ENCODE measurements around the gene TRPM6.

TRPM6 gene

DNA sequence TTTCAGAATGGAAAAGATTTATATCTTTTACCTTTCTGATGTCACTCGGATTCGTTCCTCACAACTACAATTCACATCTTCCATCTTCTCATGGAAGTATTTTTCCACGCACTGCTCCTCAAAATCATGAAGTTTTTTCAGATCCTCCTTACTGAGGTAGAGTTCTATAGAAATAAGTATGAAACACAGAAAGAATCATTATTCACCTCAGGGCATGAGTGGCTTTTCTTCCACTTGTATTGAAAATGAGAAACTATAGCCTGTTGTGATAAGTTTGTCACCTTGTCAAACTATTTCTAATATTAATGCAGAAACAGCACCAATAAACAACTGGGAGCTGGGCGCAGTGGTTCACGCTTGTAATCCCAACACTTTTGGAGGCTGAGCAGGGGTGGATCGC, 116.0 kb downstream of the TRPM6 start:
- DNase-seq (ENCODE audit: low read depth) = no peak

DNA sequence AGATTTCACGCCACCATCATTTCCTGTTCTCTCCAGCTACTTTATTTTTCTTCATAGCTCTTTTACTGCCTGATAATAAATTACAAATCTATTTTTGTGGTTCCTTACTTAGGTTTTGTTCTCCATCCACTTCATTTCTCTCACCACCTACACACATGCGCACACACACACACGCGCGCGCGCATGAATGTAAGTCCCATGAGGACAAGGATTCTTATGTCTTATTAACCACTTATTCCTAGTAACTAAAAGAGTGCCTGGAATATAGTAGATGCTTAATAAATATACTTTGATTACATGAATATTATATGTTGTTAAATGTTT, 116.5 kb downstream of the TRPM6 start:
- DNase-seq (ENCODE audit: low read depth) = no peak

- peak; percentile 25 for DNase-seq (ENCODE audit: low read depth)
Observed at GRCh38 chr9:74770508-74771261, 117.0 kb downstream of the TRPM6 start.

GRCh38 chr9:74765481-74765971, 122.2 kb downstream of the TRPM6 start:
- DNase-seq (ENCODE audit: low read depth) = no peak

GRCh38 chr9:74762950-74763349, 124.8 kb downstream of the TRPM6 start:
- DNase-seq (ENCODE audit: low read depth) = no peak

DNA sequence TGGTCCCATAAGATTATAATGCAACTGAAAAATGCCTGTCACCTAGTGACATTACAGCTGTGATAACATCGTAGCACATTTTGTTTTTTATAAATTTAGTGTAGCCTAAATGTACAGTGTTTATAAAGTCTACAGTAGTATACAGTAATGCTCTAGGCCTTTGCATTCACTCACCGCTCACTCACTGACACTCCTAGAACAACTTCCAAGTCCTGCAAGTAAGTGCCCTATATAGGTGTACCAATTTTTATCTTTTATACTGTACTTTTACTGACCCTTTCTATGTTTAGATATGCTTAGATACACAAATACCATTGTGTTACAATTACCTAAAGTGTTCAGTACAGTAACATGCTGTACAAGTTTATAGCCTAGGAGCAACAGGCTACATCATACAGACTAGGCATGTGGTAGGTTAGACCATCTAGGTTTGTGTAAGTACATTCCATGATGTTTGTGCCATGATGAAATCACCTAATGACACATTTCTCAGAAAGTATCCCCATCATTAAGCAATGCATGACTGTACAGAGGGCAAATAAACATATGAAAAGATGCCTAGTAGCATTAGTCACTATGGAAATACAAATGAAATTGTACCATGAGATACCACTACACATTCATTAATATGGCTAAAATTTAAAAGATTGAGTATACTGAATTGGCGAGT, 127.6 kb downstream of the TRPM6 start:
- DNase-seq (ENCODE audit: low read depth) = no peak

- DNase-seq (ENCODE audit: low read depth) = no peak
Observed at GRCh38 chr9:74755999-74756398, 131.7 kb downstream of the TRPM6 start.

- DNase-seq (ENCODE audit: low read depth) = no peak
Observed at GRCh38 chr9:74755355-74755754, 132.4 kb downstream of the TRPM6 start.

DNA sequence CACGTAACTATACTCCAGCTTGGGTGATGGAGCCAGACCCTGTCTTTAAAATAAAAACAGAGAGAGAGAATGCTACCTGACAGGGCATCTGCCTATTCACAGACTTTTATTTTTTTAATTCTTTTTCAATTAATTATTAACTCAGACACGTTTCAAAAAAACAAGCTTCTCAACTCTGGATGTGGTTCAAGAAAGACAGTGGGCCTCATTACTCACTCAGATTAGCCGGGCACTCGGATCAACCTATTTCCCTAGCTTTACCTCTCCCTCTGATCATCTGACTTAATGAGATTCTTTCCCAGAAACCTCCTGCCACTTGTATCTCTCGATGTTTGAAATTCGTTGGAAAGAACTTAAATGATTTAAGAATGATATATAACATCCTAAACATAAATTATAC, 134.1 kb downstream of the TRPM6 start:
- DNase-seq (ENCODE audit: low read depth) = no peak

DNA sequence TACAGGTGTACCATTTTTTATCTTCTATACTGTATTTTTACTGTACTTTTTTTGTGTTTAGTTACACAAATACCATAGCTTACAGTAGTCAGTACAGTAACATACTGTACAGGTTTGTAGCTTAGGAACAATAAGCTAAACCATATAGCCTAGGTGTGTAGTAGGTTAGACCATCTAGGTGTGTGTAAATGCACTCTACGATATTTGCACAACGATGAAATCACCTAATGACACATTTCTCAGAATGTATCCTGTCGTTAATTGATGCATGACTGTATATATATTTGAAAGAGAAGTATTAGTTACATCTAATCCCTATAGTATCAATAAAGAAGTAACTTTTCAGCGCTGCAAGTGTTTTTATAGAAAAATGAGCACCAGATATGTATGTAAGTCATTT, 138.8 kb downstream of the TRPM6 start:
- no peak for DNase-seq (ENCODE audit: low read depth)

- DNase-seq (ENCODE audit: low read depth) = no peak
Observed at GRCh38 chr9:74742792-74743730, 144.7 kb downstream of the TRPM6 start.

GRCh38 chr9:74742191-74742790, 145.4 kb downstream of the TRPM6 start:
- DNase-seq (ENCODE audit: low read depth) = no peak

DNA sequence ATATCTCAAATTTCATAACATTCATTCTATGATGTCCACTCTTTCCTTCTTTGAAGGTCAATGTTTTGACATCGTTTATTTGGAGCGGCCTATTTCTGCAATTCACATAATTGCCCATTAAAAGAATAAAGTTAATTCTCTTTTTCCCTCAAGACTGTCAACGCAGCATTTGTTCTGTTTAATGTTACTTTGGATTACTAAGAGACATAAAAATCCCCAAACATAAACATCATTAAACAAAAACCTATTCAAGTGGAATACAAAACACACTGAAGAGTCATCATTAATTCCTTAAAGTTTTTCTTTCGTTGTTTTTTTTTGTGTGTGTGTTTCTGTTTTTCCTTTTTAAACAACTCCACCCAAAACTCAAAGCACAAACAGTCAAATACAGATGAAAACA, 151.1 kb downstream of the TRPM6 start:
- no peak for DNase-seq (ENCODE audit: low read depth)

- DNase-seq (ENCODE audit: low read depth) = no peak
Observed at GRCh38 chr9:74735761-74736160, 152.0 kb downstream of the TRPM6 start.

DNA sequence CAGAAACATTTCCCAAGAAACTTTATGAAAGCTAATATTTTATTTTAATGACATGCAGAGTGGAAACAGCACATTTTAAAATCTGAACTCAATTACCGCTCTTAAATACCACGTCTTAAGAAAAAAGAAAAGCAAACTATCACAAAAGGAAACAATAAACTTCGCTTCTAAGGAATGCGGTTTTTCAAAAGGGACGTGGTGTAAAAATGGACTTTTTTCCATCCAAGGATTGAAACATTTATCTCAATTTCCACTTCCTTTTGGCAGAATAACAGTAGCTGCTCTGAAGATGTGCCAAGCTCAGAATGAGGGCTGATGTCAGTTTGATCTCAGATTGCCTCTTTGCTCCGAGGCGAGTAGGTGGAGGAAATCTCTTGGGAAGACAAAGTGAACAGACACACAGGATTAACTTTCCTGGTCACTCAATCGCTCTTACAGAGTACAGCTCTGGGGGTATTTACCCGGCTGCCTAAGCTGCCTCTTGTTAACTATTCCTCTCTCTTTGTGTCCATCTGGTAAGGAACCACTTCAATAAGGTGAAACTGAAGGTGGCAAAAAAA, 158.5 kb downstream of the TRPM6 start:
- DNase-seq (ENCODE audit: low read depth) = no peak

GRCh38 chr9:74728176-74728575, 159.5 kb downstream of the TRPM6 start:
- no peak for DNase-seq (ENCODE audit: low read depth)

- no peak for DNase-seq (ENCODE audit: low read depth)
Observed at GRCh38 chr9:74726581-74726980, 161.1 kb downstream of the TRPM6 start.

DNA sequence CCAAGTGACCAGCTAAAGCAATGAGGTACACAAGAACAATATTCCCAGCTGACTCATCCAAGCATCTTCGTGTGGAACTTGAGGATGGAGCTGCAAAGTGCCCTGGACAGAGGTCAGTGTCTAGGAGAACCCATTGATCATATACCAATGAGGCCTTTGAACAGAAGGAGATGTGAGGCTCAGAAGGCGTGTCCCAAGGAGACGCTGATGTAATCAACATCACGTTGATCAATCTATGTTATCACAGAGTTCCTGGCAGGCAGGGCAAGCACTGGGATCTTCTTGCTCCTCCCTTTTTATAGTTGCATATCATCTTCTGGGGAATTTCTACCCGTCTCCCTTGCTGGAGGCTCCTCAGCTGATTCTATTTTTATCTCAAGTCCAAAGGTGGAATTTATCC, 163.4 kb downstream of the TRPM6 start:
- DNase-seq (ENCODE audit: low read depth) = no peak

GRCh38 chr9:74721696-74722660, 165.7 kb downstream of the TRPM6 start:
- no peak for DNase-seq (ENCODE audit: low read depth)

- DNase-seq (ENCODE audit: low read depth) = no peak
Observed at GRCh38 chr9:74719306-74719705, 168.4 kb downstream of the TRPM6 start.

GRCh38 chr9:74718709-74719108, 169.0 kb downstream of the TRPM6 start:
- no peak for DNase-seq (ENCODE audit: low read depth)
